Middle frontal gyrus (tissue), 1 donor: ENCODE results near the gene ARSK.
"Not testable (repeated sequence)": the region's sequence is repeated elsewhere in the genome, so short reads cannot be mapped to it uniquely, and the experiment has no call there.

ENCODE experiments used
- DNase-seq: peaks from one replicate; pipeline ENCODE4 v3.0.0-alpha.2; 2015; ENCODE audit warnings: low spot score; ENCODE audit errors: extremely low spot score

ARSK gene

GRCh38 chr5:95620870-95621838 is 66.3 kb downstream of the ARSK start:
- DNase-seq = no peak

GRCh38 chr5:95621839-95622629 is 67.1 kb downstream of the ARSK start:
- no peak for DNase-seq

DNA sequence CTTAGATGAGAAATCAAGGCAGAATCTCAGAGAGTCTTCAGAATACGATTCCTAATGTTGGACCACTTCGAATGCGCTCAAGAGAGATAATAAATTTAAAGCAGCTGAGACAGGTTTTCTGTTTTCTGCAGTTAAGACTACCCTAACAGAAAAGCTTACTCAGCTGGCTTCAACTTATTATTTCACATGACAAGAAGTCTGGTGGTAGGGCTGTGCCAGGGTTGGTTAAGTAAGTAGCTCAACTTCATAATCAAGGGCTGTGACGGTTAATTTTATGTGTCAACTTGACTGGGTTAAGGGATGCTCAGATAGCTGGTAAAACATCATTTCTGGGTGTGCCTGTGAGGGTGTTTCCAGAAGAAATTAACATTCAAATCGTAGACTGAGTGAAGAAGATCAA is 68.8 kb downstream of the ARSK start:
- DNase-seq = no peak

GRCh38 chr5:95624368-95624767 is 69.5 kb downstream of the ARSK start:
- DNase-seq = no peak

GRCh38 chr5:95626701-95627100 is 71.8 kb downstream of the ARSK start:
- DNase-seq = no peak

GRCh38 chr5:95627971-95628810 is 73.3 kb downstream of the ARSK start:
- no peak for DNase-seq

GRCh38 chr5:95628933-95629332 is 74.0 kb downstream of the ARSK start:
- no peak for DNase-seq

- DNase-seq = no peak
Measured at GRCh38 chr5:95630394-95630917, 75.6 kb downstream of the ARSK start.

- DNase-seq = no peak
Measured at GRCh38 chr5:95631255-95631958, 76.5 kb downstream of the ARSK start.

DNA sequence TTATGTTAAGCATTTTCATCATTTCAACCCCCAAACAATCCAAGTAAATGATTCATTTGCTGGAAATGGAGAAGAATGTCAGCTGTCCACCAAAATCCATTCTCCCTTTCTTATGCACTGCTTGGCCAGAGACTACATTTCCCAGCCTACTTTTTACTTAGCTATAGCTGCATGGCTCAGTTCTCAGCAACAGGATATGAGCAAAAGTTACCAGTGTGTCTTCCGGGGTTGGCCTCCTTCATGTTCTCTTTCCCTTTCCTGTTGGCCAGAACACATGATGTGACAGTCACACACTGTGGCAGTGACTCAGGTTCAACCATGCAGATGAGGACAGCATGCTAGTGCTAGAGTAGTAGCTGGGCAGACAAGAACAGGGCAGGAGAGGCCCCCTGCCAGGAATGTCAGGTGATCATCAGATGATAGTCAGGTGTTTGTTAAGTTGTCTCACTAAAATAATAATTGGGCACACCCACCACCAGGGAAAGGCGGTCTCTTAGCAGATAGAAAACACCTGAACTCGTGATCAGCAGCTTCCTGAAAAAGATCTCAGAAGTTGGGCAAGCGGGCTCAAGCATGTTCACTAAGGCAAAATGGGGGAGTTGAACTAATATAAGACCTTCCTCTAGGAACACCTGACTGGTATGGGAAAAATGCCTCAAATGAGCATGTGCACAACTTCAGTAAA is 77.2 kb downstream of the ARSK start:
- DNase-seq = no peak

DNA sequence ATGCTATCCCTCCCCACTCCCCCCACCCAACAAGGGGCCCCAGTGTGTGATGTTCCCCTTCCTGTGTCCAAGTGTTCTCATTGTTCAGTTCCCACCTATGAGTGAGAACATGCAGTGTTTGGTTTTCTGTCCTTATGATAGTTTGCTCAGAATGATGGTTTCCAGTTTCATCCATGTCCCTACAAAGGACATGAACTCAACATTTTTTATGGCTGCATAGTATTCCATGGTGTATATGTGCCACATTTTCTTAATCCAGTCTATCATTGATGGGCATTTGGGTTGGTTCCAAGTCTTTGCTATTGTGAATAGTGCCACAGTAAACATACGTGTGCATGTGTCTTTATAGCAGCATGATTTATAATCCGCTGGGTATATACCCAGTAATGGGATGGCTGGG is 78.0 kb downstream of the ARSK start:
- DNase-seq = not testable (repeated sequence)

DNA sequence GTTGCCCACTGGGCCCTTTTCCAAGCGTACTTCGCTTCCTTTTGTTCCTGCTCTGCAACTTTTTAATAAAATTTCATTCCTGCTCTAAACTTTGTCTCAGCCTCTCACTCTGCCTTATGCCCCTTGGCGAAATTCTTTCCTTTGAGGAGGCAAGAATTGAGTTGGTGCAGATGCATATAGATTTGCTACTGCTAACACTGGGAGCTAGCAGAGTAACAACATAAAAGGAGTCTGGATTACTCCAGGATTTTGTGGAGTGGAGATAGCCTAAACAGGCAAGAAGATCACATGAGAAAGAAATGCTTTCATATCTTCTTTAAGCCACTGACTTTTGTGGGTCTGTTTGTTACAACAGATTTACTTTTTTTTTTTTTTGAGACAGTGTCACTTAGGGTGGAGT is 78.8 kb downstream of the ARSK start:
- no peak for DNase-seq

- no peak for DNase-seq
Measured at GRCh38 chr5:95634081-95634480, 79.2 kb downstream of the ARSK start.

DNA sequence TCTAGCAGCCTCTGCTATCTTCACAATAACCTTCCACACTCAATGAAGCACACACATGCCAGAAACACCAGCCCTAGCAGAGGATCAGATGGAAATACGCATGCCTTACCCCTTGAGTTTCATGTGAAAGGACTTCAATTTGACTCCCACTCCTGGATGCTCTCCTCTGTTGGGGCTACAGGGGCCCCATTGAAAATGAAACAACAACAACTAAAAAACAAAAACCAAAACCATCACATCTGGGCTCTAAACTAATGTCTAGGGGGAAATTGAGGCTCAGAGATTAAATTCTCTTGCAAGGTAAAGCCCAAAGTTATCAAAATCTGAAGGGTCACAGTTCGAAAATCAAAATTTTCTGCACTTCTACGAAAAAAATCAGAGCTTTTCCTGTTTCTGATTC is 83.7 kb downstream of the ARSK start:
- no peak for DNase-seq

GRCh38 chr5:95641741-95642220 is 86.9 kb downstream of the ARSK start:
- no peak for DNase-seq

DNA sequence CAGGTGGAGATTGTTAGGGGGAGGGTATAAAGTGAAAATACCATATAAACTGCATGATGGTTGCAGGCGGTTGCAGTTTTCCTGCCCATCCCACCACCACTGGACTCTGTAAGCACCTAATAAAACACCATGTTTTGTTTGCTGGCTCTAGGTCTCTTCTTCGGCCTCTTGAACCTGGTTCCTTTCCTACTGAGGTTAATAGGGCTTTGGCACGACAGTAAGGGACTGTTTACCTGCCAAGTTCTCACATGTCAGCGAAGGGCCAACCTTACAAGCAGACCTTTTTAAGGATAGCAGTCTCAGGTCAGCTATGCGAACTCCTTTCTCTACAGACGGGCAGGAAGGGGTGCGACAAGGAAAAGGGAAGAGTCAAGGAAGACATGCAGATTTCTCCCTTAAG is 88.3 kb downstream of the ARSK start:
- DNase-seq = no peak

DNA sequence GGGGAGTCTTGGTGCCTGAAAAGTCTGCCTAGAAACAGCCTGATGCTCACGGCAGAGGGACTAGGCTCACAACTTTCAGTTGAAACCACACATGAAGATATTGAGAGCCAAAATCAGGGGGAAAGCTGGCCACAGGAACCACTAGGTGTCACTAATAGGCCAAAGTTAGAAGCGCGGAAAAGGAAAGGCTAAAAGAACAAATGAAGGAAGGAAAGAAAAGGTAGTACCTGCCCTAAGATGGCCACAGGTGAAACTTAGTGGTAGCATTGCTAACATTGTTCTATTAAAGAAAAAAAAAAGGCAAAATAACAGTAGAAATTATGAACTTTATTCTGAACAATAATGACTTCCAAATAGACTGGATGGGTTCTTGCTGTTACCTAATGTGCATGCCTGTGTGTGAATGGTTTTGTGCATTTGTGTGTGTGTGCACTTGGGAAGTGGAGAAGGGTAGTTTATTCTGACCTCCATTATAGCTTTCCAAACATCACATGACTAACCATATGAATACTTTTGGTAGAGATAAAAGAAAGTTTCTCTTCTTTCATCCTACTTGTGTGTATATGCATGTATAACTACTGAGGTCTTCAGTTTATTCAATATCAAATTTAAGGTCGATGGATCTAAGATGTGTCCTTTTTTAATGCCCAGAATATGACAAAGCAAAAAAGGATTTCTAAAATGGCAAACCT is 89.6 kb downstream of the ARSK start:
- DNase-seq = no peak

DNA sequence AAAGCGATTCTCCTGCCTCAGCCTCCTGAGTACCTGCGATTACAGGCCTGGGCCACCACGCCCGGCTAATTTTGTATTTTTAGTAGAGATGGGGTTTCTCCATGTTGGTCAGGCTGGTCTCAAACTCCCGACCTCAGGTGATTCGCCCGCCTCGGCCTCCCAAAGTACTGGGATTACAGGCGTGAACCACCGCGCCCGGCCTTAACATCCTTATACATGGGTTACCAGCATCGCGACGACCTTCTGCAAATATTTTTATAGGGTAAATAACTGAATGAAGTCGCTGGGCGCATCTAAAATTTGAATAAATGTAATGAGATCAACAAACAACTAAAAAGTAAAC is 91.3 kb downstream of the ARSK start:
- not testable (repeated sequence) for DNase-seq
